NCI-H460 (cell line): Measurements from ENCODE around the gene CCDC181. TPM values are rescaled to one million over a fixed set of nuclear protein-coding genes. Genes with fewer than 3 reads are reported as not detected.
"Not testable (repeated sequence)": the region's sequence is repeated elsewhere in the genome, so short reads cannot be mapped to it uniquely, and the experiment has no call there.

ENCODE experiments used
- DNase-seq: peaks from one replicate; pipeline ENCODE4 v3.0.0-alpha.2; 2016; ENCODE audit warnings: low read depth; ENCODE audit errors: extremely low read depth
- total RNA-seq: library from RNA; depleted of rRNA; stranded (reverse); fragments of >200 nt; shearing (Covaris generic); gene quantifications from 2 replicates; pipeline ENCODE4 v1.2.3, GENCODE V29; 2014

CCDC181 gene
- total RNA-seq, 1 experiment from 2014 or later = 0.17 TPM

DNA sequence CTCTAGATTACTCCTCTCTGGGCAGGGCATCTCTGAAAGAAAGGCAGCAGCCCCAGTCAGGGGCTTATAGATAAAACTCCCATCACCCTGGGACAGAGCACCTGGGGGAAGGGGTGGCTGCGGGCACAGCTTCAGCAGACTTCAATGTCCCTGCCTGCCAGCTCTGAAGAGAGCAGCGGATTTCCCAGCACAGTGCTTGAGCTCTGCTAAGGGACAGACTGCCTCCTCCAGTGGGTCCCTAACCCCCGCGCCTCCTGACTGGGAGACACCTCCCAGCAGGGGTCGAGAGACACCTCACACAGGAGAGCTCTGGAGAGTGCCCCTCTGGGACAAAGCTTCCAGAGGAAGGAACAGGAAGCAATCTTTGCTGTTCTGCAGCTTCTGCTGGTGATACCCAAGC lies 18.9 kb downstream of the CCDC181 start:
- DNase-seq = not testable (repeated sequence)

- not testable (repeated sequence) for DNase-seq
Measured at GRCh38 chr1:169402578-169402977, 24.7 kb downstream of the CCDC181 start.

- no peak for DNase-seq
Measured at GRCh38 chr1:169395955-169396354, 31.3 kb downstream of the CCDC181 start.

- no peak for DNase-seq
Measured at GRCh38 chr1:169392406-169392805, 34.9 kb downstream of the CCDC181 start.

- DNase-seq = no peak
Measured at GRCh38 chr1:169390303-169390702, 37.0 kb downstream of the CCDC181 start.

DNA sequence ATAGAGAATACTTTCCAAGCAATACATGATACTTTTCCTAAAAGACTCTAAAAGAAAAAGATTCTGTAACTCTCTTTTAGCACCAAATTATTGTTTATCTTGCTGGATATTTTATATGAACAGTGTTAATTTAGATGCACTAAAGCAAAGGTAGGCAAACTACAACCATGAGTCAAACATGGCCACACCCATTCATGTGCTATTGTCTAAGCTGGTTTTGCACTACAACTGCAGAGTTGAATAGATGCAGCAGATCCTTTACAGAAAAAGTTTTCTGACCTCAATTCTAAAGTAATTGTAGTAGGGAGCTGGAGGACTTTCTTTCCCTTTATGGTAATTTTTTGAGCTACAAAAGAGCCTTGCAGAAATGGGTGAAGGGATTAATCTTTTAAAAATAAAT lies 39.9 kb downstream of the CCDC181 start:
- no peak for DNase-seq

GRCh38 chr1:169383449-169383848 lies 43.8 kb downstream of the CCDC181 start:
- no peak for DNase-seq

DNA sequence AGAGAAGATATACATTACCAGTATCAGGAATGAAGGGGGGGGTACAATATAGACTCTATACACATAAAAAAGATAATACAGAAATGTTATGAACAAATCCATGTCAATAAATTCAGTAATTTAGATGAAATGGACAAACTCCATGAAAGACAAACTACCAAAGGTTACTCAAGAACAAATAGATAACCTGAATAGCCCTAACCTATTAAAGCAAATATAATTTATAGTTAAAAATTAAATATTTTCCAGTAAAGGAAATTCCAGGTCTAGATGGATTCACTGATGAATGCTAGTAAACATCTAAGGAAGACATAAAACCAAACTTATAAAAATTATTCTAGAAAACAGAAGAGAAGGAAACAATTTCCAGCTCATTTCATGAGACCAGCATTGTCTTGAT lies 46.1 kb downstream of the CCDC181 start:
- DNase-seq = no peak

- no peak for DNase-seq
Measured at GRCh38 chr1:169371404-169371803, 55.9 kb downstream of the CCDC181 start.

DNA sequence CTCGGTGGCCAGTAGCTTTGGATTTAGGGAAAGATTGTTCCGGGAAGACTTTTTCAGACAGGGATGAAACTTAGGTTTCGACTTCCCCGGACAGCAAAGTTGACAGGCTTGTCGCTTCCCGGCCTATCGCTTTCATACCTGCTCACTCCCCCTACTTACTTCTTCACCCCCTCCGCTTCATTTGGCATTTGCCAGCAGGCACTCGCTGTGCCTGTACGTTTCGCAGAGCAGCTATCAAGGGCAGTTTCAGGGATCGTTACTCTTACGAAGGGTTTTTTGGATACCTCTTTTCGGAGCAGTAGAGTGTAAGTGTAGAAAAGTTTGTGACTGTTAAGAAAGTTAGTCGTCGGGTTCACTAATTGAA lies 58.9 kb downstream of the CCDC181 start:
- DNase-seq = peak; percentile 3

DNA sequence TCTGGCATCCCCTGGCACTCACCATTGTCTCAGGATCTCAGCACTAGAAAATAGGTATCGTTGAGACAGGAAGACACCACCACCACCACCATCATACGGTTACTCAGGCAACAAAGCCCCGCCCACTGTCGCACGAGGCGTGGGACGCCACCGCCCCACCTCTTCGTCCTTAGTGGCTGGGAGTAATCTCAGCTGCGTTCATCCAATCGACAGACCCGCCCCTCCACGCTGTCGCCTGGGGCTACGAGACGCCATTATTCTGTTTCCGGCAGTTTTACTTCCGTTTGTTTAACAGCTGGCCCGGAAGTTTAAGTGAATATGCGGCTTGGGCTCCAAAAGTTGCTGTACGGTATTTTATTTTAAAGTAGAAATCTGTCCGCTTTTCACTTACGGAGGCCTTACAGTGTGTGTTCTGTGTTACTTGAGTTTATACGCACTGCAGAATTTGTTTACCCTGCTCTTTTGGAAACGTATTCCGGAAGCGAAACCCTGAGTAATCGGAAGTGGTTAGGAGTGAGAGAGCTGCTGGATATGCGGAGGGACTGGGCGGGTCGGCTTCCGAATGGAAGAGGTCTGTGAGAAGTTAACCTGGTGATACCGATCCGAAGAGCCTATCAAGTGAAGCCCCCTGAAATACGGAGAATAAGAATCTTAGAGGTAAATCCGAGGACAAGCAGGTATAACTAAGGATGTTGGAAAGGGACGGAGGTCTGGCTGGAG lies 59.4 kb downstream of the CCDC181 start, which contains the start of the genes BLZF1 and NME7:
TSS of gene BLZF1 (plus strand) at position 510 of the 720 bp plus-strand sequence. CDS start 1,328 bp downstream, outside the sequence.
TSS of gene NME7 (minus strand) at position 112 of the 720 bp plus-strand sequence. CDS start at position 25, 87 bp downstream.
- DNase-seq = peak; percentile 98

GRCh38 chr1:169367096-169367685 lies 60.1 kb downstream of the CCDC181 start:
- no peak for DNase-seq

- DNase-seq = no peak
Measured at GRCh38 chr1:169364948-169365347, 62.3 kb downstream of the CCDC181 start.

DNA sequence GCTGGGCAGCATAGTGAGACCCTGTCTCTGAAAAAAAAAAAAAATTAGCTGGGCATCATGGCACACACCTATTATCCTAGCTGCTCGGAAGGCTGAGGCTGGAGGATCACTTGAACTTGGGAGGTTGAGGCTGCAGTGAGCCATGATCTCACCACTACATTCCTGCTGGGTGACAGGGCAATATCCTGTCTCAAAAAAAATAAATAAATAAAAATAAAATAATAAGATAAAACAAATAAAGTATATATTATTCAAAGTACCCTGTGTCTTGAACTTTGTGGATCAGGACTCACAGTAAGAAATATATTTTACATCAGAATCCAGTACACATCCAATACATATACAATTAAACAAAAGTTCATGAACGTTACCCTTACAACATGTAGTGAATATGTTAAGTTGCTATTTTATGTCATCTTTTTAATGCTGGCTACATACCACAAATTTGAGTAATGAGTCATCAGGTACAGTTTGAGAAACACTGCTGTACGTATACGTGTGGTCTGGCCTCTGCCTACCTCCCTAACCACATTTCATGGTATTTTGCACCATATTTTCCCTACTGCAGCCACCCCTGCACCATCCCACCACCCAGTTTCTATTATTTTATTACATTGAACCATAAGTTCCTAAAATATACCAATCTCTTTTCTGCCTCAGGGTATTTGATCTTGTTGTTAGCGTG lies 64.1 kb downstream of the CCDC181 start:
- no peak for DNase-seq

GRCh38 chr1:169361281-169361680 lies 66.0 kb downstream of the CCDC181 start:
- no peak for DNase-seq

DNA sequence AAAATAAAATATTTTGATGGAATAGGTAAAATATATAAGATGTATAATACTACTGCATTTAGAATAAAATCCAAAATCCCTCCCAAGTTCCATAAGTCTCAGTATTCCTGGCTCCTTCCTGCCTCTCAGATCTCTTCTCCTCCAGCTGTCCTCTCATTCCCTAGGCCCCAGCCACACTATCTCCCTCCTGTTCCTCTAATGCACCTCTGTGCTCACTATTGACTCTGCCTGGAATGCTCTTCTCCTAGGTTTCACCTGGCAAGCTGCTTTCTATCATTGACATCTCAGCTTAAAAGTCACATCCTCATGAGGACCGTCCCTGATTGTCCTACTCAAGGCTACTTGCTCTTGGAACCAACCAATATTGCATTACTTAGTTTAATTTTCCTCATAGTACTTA lies 66.9 kb downstream of the CCDC181 start:
- no peak for DNase-seq

DNA sequence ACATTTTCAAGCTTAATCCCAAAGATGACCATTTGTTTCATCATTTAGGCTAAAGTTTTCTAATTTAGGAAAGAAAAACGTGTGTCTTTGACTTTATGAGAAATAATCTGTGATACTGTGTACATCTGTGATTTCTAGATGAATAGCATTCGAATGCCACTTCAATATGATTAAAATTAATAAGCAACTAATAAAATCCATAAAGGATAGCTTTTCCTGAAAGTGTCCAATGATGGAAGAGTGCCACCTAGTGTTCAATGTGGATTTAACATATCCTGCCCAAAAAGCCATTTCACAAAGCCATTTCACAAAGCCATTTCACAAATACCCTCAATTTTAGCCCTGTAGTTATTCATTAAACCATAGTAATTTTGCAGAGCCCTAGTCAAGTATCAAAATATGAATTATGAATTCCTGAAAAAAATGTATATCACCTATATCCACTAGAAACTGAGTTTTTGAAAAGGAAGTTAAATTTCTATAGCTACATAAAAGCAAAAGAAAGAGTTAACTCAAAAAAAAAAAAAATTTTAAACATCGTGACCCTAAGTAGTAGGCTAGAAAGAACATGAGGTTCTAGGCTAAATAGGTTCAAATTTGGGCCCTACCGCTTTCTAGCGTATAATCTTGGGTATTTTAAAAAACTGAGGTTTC lies 78.8 kb downstream of the CCDC181 start:
- DNase-seq = peak; percentile 63

DNA sequence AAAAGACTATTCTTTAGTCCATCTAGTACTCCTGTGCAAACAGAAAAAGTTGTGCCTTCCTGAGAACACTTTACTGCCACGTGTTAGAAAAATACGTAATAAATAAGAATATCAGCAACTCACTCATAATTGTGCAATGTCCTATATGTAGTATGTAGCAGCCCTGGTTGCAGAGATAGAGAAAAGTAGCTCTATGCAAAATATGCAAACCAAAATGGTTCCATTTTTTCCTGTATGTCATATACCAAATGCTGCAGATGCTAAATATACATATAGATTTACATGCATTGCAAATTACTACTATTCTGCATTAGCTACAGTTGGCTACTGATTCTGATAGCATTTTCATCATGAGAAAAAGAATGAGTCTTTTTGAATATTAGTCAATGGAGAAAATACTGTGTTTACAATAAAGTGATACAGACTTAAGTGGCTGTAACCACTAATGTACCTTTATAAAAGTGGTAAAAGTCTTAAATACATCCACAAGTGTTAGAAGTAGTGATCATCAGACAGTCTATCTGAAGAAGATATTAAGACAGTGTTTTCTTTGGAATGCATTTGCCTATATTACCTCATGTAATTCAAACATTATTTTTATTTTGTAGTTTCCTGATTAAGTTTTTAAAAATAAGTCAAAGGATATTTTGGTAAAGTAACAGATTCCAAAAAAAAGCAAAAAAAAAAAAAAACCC lies 79.4 kb downstream of the CCDC181 start:
- DNase-seq = no peak

DNA sequence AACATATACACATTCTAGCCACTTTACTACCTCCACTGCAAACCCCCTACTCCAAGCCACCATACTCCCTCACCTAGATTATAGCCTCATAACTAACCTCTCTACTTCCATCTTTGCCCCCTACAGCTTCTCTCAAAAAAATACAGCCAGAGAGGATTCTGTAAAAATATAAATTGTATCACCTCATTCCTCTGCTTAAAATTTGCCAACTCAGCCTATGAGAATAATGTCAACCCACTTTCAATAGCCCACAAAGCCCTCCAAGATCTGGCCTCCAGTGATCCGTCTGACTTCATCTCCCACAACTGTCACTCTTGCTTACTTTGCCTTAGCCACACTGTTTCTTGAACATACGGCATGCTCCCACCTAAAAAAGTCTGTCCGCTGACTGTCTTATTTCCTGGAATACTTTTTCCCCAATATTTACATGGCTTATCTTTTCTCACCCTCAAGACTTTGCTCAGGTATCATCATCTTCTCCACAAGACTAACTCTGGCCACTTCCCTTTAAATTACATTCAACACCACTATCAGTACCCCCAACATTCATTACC lies 81.2 kb downstream of the CCDC181 start:
- DNase-seq = no peak

DNA sequence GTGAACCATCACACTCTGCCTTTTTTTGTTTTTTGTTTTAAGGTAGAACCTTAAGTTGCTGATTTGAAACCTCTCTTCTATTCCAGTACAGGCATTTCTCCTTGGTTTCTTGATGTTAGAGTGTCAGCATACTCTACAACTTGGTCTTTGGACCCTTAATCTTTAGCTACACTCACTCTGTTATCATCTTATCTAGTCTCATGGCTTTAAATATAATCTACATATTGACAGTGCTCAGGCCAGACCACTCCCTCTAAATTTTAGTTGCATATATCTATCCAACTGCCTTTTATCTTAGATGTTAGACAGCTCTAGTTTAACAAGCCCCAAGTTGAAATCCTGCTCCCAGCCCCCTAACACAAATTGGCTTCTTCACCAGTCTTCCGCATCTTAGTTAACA lies 81.8 kb downstream of the CCDC181 start:
- no peak for DNase-seq
